Muscle of leg (tissue), 11 donors: Measurements from ENCODE around the gene RSL1D1. TPM values are rescaled to one million over a fixed set of nuclear protein-coding genes. Genes with fewer than 3 reads are reported as not detected.
"Not testable (repeated sequence)": the region's sequence is repeated elsewhere in the genome, so short reads cannot be mapped to it uniquely, and the experiment has no call there.

Experiments used
- DNase-seq: peaks from one replicate; pipeline ENCODE4 v3.0.0; 2013
- H3K27ac ChIP-seq: one replicate; pipeline ENCODE4 v1.5.1; 2013; ENCODE audit warnings: mild to moderate bottlenecking, low read length, control low read depth
- H3K27me3 ChIP-seq: one replicate; pipeline ENCODE4 v1.6.1; 2013; ENCODE audit warnings: low read length; ENCODE audit not compliant: control insufficient read depth, insufficient read depth
- H3K36me3 ChIP-seq: one replicate; pipeline ENCODE4 v1.6.1; 2013; ENCODE audit warnings: low read length; ENCODE audit not compliant: control insufficient read depth, insufficient read depth
- H3K4me1 ChIP-seq: one replicate; pipeline ENCODE4 v1.6.1; 2013; ENCODE audit warnings: low read length; ENCODE audit not compliant: control insufficient read depth, insufficient read depth
- H3K4me3 ChIP-seq: one replicate; pipeline ENCODE4 v1.5.1; 2013; ENCODE audit warnings: low read length, control low read depth
- H3K9me3 ChIP-seq: replicated peaks from 2 replicates; pipeline ENCODE4 v1.6.1; 2013; ENCODE audit warnings: low read depth, low read length; ENCODE audit not compliant: control insufficient read depth
- WGBS: methylation state at CpG from one replicate; pipeline ENCODE4 v1.1.5; 2013; ENCODE audit warnings: missing lambda C conversion rate; ENCODE audit not compliant: insufficient coverage; 5-methylcytosine and 5-hydroxymethylcytosine counted together
- polyA plus RNA-seq, 8 donors: library from polyadenylated mRNA; unstranded; fragments of 120-200 nt; gene quantifications; one replicate each; pipeline versions ENCODE4 v1.2.1 to v1.2.3, GENCODE V29; 2013; ENCODE audit warnings: inconsistent platforms in 1 of 8, low replicate concordance in 1 of 8; ENCODE audit not compliant: insufficient read length in 8 of 8, insufficient read depth in 1 of 8
- total RNA-seq: library from RNA; stranded (reverse); fragments of 120-200 nt; gene quantifications from one replicate; pipeline ENCODE4 v1.2.4, GENCODE V29; 2013

RSL1D1 gene
- total and polyA plus RNA-seq, 9 donors: 267 to 375 (median 305) TPM

- no peak overlapping the region for H3K27ac ChIP-seq
- H3K36me3 ChIP-seq: peaks cover 30% of the 10 kb centered on the region
- DNase-seq: no peak
- H3K9me3 ChIP-seq: no peaks in the 10 kb centered on the region
- H3K4me3 ChIP-seq: no peak overlapping the region
- H3K4me1 ChIP-seq: peaks cover 37% of the 10 kb centered on the region
- no peaks in the 10 kb centered on the region for H3K27me3 ChIP-seq
- 89% methylated on average over 3 of the region's 7 CpGs for WGBS
Observed at GRCh38 chr16:11793840-11794239, 57.5 kb downstream of the RSL1D1 start.

DNA sequence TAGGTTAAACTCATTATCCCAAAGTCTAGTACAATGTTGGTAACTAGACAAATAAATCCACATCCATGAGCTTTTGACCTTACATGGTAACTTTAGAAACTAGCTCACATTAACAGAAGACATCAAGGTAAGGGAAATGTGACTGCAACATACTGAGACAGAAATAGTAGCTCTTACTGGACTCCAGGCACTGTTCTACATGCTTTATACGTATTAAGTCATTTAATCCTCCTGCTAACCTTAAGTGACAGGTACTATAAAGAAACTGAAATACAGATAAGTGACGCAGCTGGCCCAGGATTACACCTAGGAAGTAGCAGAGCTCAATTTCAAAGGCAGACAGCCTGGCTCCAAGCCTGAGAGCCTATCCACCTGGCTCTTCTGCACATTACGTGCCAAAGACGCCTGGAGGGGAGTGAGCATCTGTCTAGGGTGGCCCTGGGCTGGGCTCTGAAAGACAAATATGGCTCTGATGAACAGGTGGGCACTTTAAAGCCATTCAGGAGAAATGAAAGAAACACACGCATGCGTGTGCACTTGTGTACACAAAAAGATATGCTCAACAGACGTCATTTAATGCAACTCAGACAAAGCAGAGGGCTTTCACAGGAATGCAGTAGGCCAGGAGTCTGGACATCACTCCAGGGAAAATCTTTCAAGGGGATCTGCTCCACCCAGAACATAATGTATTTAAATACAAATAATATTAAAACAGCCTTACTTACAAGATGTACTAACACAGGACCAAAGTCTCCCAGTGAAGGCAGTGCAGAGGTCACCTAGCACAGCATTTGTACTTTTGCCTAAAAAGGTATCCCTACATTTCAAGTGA lies 58.7 kb downstream of the RSL1D1 start:
- H3K4me1 ChIP-seq: peaks cover 25% of the 10 kb centered on the region
- 66% methylated on average over 5 of the region's 7 CpGs for WGBS

DNA sequence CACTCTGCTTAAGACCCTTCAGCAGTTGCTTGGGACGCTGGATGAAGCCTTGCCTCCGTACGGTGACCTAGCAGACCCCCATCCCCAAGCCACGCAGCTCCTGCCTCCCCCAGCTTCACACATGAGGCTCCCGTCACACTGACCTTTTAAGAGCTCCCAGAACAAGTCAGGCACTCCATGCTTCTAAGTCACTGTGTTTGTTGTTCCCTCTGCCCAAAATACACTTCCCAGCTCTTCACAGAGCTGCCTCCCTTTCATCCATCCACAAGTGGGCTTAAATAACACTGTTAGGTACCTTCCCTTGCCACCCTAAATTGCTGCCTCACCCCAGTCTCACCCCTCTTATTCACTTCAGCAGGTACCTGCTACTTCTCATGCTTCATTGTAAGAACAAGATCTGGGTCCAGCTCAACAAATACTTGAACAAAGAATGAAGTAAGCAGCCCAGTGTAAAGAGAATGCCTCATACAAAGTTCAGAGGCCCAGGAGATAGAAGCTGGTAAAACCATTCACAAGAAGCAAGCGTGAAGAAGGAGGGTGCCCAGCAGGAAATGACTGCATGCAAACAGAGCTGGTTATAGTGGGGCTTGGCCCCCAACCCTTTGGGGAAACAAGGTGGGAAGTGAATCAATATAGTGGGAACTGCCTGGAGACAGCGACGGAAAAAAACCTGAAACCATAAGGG lies 60.1 kb downstream of the RSL1D1 start:
- peaks cover 24% of the 10 kb centered on the region for H3K4me1 ChIP-seq
- DNase-seq: no peak
- no peak overlapping the region for H3K4me3 ChIP-seq
- H3K9me3 ChIP-seq: no peaks in the 10 kb centered on the region
- peaks cover 31% of the 10 kb centered on the region for H3K36me3 ChIP-seq
- H3K27me3 ChIP-seq: no peaks in the 10 kb centered on the region
- 76% methylated on average over 6 of the region's 8 CpGs for WGBS
- H3K27ac ChIP-seq: no peak overlapping the region

More for the DNA sequence above, 58.7 kb downstream of the RSL1D1 start:
- DNase-seq: peak; percentile 50
- Histone ChIP-seq H3K36me3 (peaks cover 31% of the 10 kb centered on the region), H3K27ac (peak overlapping the region; percentile 7), H3K9me3 (no peaks in the 10 kb centered on the region), H3K4me3 (no peak overlapping the region), H3K27me3 (no peaks in the 10 kb centered on the region)

GRCh38 chr16:11788914-11789313 lies 62.4 kb downstream of the RSL1D1 start:
- Histone ChIP-seq H3K9me3 (no peaks in the 10 kb centered on the region), H3K4me3 (no peak overlapping the region), H3K4me1 (peaks cover 19% of the 10 kb centered on the region), H3K36me3 (peaks cover 23% of the 10 kb centered on the region), H3K27me3 (no peaks in the 10 kb centered on the region), H3K27ac (no peak overlapping the region)
- DNase-seq: no peak
- no CpG with 5 or more reads among the region's 3 CpGs for WGBS

DNA sequence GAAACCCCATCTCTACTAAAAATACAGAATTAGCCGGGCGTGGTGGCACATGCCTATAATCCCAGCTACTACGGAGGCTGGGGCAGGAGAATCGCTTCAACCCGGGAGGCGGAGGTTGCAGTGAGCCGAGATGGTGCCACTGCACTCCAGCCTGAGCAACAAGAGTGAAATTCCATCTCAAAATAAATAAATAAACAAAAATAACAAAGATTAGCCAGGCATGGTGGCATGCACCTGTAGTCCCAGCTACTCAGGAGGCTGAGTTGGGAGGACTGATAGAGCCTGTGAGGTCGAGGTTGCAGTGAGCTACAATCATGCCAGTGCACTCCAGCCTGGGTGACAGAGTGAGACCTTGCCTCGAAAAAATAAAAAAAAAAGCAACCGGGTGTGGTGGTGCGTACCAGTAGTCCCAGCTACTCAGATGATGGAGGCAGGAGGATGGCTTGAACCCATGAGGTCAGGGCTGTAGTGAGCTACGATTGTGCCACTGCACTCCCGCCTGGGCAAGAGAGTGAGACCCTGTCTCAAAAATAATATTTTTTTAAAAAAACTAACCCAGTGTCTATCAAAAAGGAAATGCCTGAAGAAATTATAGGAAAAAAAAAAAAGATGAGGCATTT lies 66.3 kb downstream of the RSL1D1 start:
- not testable (repeated sequence) for H3K4me3 ChIP-seq, H3K9me3 ChIP-seq, H3K27me3 ChIP-seq, H3K27ac ChIP-seq, DNase-seq
- Histone ChIP-seq H3K4me1 (peaks cover 31% of the 10 kb centered on the region), H3K36me3 (peaks cover 17% of the 10 kb centered on the region)
- WGBS: 94% methylated on average over 8 of the region's 13 CpGs

- DNase-seq, H3K4me3 ChIP-seq, H3K9me3 ChIP-seq, H3K27me3 ChIP-seq: not testable (repeated sequence)
- Histone ChIP-seq H3K27ac (peak overlapping the region; percentile 87), H3K4me1 (peaks cover 31% of the 10 kb centered on the region), H3K36me3 (peaks cover 17% of the 10 kb centered on the region)
- WGBS: no CpG with 5 or more reads among the region's 6 CpGs
Observed at GRCh38 chr16:11784381-11784780, 67.0 kb downstream of the RSL1D1 start.

DNA sequence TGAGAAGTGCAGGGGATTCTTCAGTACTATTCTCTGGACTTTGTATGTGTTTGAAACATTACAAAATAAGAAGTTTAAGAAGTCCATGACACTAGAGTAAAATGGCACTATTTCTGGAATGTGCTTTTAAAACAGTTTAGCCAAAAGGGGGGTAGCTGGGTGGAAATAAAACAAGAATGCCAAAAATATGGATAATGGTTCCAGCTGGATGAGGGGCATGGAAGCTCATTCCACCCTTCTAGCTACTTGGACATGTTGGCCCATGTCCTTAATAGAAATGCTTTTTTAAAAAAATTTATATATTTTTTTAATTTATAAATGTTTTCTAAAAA lies 67.3 kb downstream of the RSL1D1 start:
- Histone ChIP-seq H3K27me3 (no peaks in the 10 kb centered on the region), H3K9me3 (no peaks in the 10 kb centered on the region), H3K27ac (peak overlapping the region; percentile 87), H3K4me3 (no peak overlapping the region), H3K4me1 (peaks cover 31% of the 10 kb centered on the region), H3K36me3 (peaks cover 17% of the 10 kb centered on the region)
- DNase-seq: peak; percentile 44

Other genes starting within 250 kb of the RSL1D1 start
- gene SNN, start 183.1 kb downstream of the RSL1D1 start, total RNA-seq: 17.3 TPM
- 10 to 100 TPM; 21.5 to 32.7 (median 29.7) TPM for gene SNN, start 183.1 kb downstream of the RSL1D1 start, polyA plus RNA-seq
- 21.0 TPM for gene TXNDC11, start 108.7 kb downstream of the RSL1D1 start, total RNA-seq
- 10 to 100 TPM; 18.1 to 27.9 (median 22.1) TPM for gene TXNDC11, start 108.7 kb downstream of the RSL1D1 start, polyA plus RNA-seq
- 38.9 TPM for gene ZC3H7A, start 54.3 kb downstream of the RSL1D1 start, total RNA-seq
- gene ZC3H7A, start 54.3 kb downstream of the RSL1D1 start, polyA plus RNA-seq: 10 to 100 TPM; 37.2 to 53.6 (median 41.5) TPM
- 41.5 TPM for gene GSPT1, start 64.4 kb upstream of the RSL1D1 start, total RNA-seq
- gene GSPT1, start 64.4 kb upstream of the RSL1D1 start, polyA plus RNA-seq: 10 to 100 TPM; 61.7 to 87.9 (median 81.7) TPM
- 2.5 TPM for gene NPIPB2, start 90.5 kb upstream of the RSL1D1 start, total RNA-seq
- gene NPIPB2, start 90.5 kb upstream of the RSL1D1 start, polyA plus RNA-seq: 1 to 10 TPM in 7 of 8 donors, not detected in 1; 1.5 to 6.5 (median 3.5) TPM
- not detected for gene TNFRSF17, start 113.7 kb upstream of the RSL1D1 start, total RNA-seq
- gene TNFRSF17, start 113.7 kb upstream of the RSL1D1 start, polyA plus RNA-seq: under 1 TPM in 2 of 8 donors, not detected in 6; 0.19 to 0.24 TPM
- 8.6 TPM for gene SNX29, start 125.2 kb upstream of the RSL1D1 start, total RNA-seq
- 10 to 100 TPM in 1 of 8 donors, 1 to 10 TPM in 7; 6.1 to 10.6 (median 8.6) TPM for gene SNX29, start 125.2 kb upstream of the RSL1D1 start, polyA plus RNA-seq